ENCODE measurements around the gene CERS6. TPM values are rescaled to one million over a fixed set of nuclear protein-coding genes. Genes with fewer than 3 reads are reported as not detected.

The CERS6 gene
- total and polyA plus RNA-seq, 3 experiments from 2014 or later: 3.6 to 7.8 (median 7.7) TPM

DNA sequence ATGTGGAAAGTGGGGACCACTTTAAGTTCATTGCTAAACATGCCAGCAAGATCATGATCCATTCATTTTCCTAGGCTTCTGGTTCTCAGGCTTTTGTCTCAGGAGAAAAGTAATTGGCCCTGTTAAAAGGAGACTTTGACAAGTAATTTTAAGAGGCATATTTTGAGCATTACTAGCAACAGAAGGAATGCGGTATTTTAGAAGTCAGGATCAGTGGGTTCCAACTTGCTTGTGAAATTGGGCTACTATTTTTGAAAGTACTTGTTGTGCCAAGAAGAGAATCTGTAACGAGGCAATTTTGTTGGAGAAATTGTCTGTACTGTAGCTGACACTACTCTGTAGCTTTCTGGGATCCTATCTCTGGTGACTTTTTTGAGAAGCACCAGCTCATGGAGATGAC lies 59.4 kb downstream of the CERS6 start:
- DNase-seq: no peak
- Histone ChIP-seq H3K27ac (ENCODE audit: low read depth, low read length) (no peak overlapping the region), H3K36me3 (ENCODE audit: insufficient read depth, low read length) (no peaks in the 10 kb centered on the region), H3K4me3 (ENCODE audit: low read length) (no peak overlapping the region), H3K9me3 (ENCODE audit: low read length) (no peaks in the 10 kb centered on the region), H3K27me3 (ENCODE audit: insufficient read depth, low read length, poor library complexity, severe bottlenecking) (no peaks in the 10 kb centered on the region), H3K4me1 (ENCODE audit: insufficient read depth, low read length) (no peaks in the 10 kb centered on the region)
- H3K27me3 Mint-ChIP-seq: peaks cover 0 to 2% of the 10 kb centered on the region in 2 donors
- H3K9me3 Mint-ChIP-seq: no peaks in the 10 kb centered on the region
- H3K4me3 Mint-ChIP-seq: no peak overlapping the region
- no peaks in the 10 kb centered on the region for H3K36me3 Mint-ChIP-seq
- H3K27ac Mint-ChIP-seq: no peak overlapping the region
- CTCF ChIA-PET: no interaction called here
- H3K4me1 Mint-ChIP-seq: peaks cover 0 to 13% (median 5%) of the 10 kb centered on the region in 3 donors
- POLR2A ChIA-PET: no interaction called here

DNA sequence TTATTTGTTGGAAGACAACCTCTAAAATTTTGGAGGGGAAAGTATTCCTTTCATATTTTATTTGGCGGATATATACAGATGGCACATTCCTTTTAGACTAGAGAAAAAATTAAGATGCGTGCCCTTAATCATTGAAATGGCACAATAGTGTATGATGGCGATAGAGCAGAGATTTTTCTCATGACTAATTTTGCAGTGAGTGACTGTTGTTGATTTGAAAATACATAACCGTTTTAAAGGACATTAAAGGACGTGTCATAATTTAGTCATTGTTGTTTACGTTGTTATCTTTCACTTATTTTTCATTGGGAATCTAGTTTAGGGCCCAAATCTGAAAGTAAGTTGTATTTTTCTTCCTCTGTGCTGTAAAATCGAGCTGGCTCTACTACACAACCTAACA lies 61.7 kb downstream of the CERS6 start:
- Histone ChIP-seq H3K27me3 (ENCODE audit: insufficient read depth, low read length, poor library complexity, severe bottlenecking) (no peaks in the 10 kb centered on the region), H3K9me3 (ENCODE audit: low read length) (no peaks in the 10 kb centered on the region), H3K27ac (ENCODE audit: low read depth, low read length) (no peak overlapping the region), H3K4me3 (ENCODE audit: low read length) (no peak overlapping the region), H3K4me1 (ENCODE audit: insufficient read depth, low read length) (peaks cover 9% of the 10 kb centered on the region), H3K36me3 (ENCODE audit: insufficient read depth, low read length) (no peaks in the 10 kb centered on the region)
- CTCF ChIA-PET: interaction anchor here (0.6 kb wide), 1 partner anchor 134 kb away, joined by 3 read pairs; no protein-coding TSS in a partner anchor
- H3K9me3 Mint-ChIP-seq: no peaks in the 10 kb centered on the region
- H3K27ac Mint-ChIP-seq: no peak overlapping the region
- H3K4me1 Mint-ChIP-seq: peaks cover 0 to 20% (median 1%) of the 10 kb centered on the region in 3 donors
- POLR2A ChIA-PET: no interaction called here
- no peak overlapping the region for H3K4me3 Mint-ChIP-seq
- no peak for DNase-seq
- H3K36me3 Mint-ChIP-seq: no peaks in the 10 kb centered on the region
- H3K27me3 Mint-ChIP-seq: peaks cover 0 to 2% of the 10 kb centered on the region in 2 donors

DNA sequence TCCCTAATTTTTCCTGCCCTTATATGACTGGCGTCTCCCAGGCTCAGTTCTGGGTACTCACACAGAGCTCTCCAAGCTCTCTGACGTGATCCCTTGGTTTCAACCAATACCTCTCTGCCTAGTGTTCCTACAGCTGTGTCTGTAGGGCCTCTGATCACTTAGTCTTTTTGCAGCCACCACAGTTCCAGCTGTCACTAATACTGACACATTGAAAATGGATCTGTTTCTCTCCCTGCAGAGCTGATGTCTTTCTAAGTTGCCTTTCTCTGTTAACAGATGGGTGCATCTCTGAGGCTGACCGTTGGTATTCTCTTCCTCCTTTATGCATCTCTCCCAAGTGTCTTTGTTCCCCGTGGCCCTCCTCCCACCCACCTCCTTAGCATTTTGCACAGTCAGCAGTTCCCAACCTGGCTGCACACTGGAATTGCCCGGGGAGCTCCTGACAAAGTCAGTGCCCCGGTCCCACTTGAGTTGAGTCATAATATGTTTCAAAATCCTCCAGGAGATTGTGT lies 62.5 kb downstream of the CERS6 start:
- Mint-ChIP-seq H3K9me3 (no peaks in the 10 kb centered on the region), H3K4me1 (peaks cover 0 to 24% (median 4%) of the 10 kb centered on the region in 3 donors), H3K27me3 (peaks cover 0 to 3% of the 10 kb centered on the region in 2 donors), H3K27ac (peak overlapping the region in 3 of 8 donors; percentile 1 to 57 (median 4)), H3K4me3 (no peak overlapping the region), H3K36me3 (no peaks in the 10 kb centered on the region)
- ChIA-PET CTCF (no interaction called here), POLR2A (no interaction called here)
- Histone ChIP-seq H3K4me1 (ENCODE audit: insufficient read depth, low read length) (peaks cover 9% of the 10 kb centered on the region), H3K36me3 (ENCODE audit: insufficient read depth, low read length) (no peaks in the 10 kb centered on the region), H3K9me3 (ENCODE audit: low read length) (no peaks in the 10 kb centered on the region), H3K4me3 (ENCODE audit: low read length) (no peak overlapping the region), H3K27me3 (ENCODE audit: insufficient read depth, low read length, poor library complexity, severe bottlenecking) (no peaks in the 10 kb centered on the region), H3K27ac (ENCODE audit: low read depth, low read length) (no peak overlapping the region)
- DNase-seq: no peak

DNA sequence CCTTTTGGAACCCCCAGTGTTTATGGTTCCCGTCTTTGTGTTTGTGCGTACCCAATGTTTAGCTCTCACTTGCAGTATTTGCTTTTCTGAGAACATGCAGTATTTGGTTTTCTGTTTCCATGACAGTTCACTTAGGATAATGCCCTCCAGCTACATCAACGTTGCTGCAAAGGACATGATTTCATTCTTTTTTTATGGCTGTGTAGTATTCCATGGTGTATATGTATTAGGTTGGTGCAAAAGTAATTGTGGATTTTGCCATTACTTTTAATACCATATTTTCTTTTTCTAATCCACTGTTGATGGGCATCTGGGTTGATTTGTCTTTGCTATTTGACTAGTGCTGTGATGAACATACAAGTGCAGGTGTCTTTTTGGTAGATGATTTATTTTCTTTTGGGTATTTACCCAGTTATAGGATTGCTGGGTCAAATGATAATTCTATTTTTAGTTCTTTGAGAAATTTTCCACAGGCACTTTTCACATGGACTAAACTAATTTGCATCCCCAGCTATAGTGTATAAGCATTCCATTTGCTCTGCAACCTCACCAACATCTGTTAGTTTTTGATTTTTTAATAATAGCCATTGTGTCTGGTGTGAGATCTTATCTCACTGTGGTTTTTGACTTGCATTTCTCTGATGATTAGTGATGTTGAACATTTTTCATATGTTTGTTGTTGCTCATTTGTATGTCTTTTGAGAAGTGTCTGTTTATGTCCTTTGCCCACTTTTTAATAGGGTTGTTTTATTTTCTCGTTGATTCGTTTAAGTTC lies 63.6 kb downstream of the CERS6 start:
- ChIA-PET CTCF (no interaction called here), POLR2A (no interaction called here)
- Mint-ChIP-seq H3K9me3 (no peaks in the 10 kb centered on the region), H3K27me3 (peaks cover 0 to 3% of the 10 kb centered on the region in 2 donors), H3K4me1 (peaks cover 3 to 22% (median 7%) of the 10 kb centered on the region in 3 donors), H3K36me3 (no peaks in the 10 kb centered on the region), H3K4me3 (no peak overlapping the region), H3K27ac (peak overlapping the region in 2 of 8 donors; percentile 17 to 31)
- DNase-seq: no peak
- H3K4me3 ChIP-seq (ENCODE audit: low read length): no peak overlapping the region
- no peak overlapping the region for H3K27ac ChIP-seq (ENCODE audit: low read depth, low read length)
- no peaks in the 10 kb centered on the region for H3K9me3 ChIP-seq (ENCODE audit: low read length)
- no peaks in the 10 kb centered on the region for H3K27me3 ChIP-seq (ENCODE audit: insufficient read depth, low read length, poor library complexity, severe bottlenecking)
- H3K4me1 ChIP-seq (ENCODE audit: insufficient read depth, low read length): peaks cover 9% of the 10 kb centered on the region
- no peaks in the 10 kb centered on the region for H3K36me3 ChIP-seq (ENCODE audit: insufficient read depth, low read length)

DNA sequence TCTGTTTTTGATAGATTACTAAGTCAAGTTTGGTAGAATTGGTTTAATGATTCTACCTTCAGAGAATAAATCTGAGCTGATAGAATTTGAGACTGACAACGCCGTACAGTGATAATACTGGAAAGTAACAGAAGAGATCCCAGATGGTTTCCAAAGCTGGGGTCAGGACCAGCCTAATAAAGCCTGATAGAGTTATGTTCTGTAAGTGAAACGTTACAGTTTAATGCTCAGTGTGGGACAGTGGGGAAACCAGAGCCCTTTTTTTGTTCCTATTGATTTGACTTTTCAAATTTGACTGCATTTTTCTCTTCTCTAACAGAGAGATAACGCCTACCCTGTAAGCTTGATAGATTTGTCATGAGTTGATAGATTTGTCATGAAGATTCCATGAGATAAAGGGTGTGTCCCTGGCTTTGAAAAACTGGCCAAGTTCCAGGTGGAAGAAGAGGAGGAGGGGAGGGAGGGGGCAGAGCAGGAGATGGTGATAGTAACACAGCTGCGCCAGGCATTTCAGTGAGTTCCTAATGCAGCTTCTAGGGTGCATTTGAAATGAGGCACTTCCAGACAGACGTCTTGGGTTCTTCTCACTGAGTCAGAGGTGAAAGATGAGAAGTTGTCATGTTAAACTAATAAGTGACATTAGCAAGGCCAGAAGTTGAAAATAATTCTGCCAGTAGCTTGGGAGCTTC lies 65.1 kb downstream of the CERS6 start:
- H3K9me3 Mint-ChIP-seq: no peaks in the 10 kb centered on the region
- ChIA-PET POLR2A (no interaction called here), CTCF (no interaction called here)

DNA sequence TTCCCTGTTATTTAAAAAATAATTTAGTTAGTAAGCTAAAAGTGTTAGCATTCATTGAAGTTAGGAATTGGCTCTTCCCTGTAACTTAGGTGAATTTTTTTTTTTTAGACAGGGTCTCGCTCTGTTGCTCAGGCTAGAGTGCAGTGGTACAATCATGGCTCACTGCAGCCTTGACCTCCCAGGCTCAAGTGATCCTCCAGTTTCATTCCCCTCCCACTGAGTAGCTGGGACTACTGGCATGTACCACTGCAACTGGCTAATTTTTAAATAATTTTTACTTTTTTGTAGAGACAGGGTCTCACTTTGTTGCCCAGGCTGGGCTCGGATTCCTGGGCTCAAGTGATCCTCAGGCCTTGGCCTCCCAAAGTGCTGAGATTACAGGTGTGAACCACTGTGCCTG lies 66.4 kb downstream of the CERS6 start:
- Mint-ChIP-seq H3K27me3 (peaks cover 0 to 3% of the 10 kb centered on the region in 2 donors), H3K9me3 (no peaks in the 10 kb centered on the region), H3K4me3 (no peak overlapping the region), H3K36me3 (no peaks in the 10 kb centered on the region), H3K27ac (no peak overlapping the region), H3K4me1 (peaks cover 3 to 22% (median 7%) of the 10 kb centered on the region in 3 donors)
- Histone ChIP-seq H3K4me1 (ENCODE audit: insufficient read depth, low read length) (peaks cover 9% of the 10 kb centered on the region), H3K9me3 (ENCODE audit: low read length) (no peaks in the 10 kb centered on the region), H3K36me3 (ENCODE audit: insufficient read depth, low read length) (no peaks in the 10 kb centered on the region), H3K4me3 (ENCODE audit: low read length) (no peak overlapping the region), H3K27me3 (ENCODE audit: insufficient read depth, low read length, poor library complexity, severe bottlenecking) (no peaks in the 10 kb centered on the region), H3K27ac (ENCODE audit: low read depth, low read length) (no peak overlapping the region)
- ChIA-PET POLR2A (no interaction called here), CTCF (no interaction called here)
- DNase-seq: no peak

More for the DNA sequence above, 65.1 kb downstream of the CERS6 start:
- Histone ChIP-seq H3K36me3 (ENCODE audit: insufficient read depth, low read length) (no peaks in the 10 kb centered on the region), H3K27ac (ENCODE audit: low read depth, low read length) (no peak overlapping the region), H3K9me3 (ENCODE audit: low read length) (no peaks in the 10 kb centered on the region), H3K27me3 (ENCODE audit: insufficient read depth, low read length, poor library complexity, severe bottlenecking) (no peaks in the 10 kb centered on the region), H3K4me1 (ENCODE audit: insufficient read depth, low read length) (peaks cover 9% of the 10 kb centered on the region), H3K4me3 (ENCODE audit: low read length) (no peak overlapping the region)
- H3K4me1 Mint-ChIP-seq: peaks cover 3 to 22% (median 7%) of the 10 kb centered on the region in 3 donors
- no peak overlapping the region for H3K4me3 Mint-ChIP-seq
- no peak overlapping the region for H3K27ac Mint-ChIP-seq
- H3K36me3 Mint-ChIP-seq: no peaks in the 10 kb centered on the region
- peaks cover 0 to 3% of the 10 kb centered on the region in 2 donors for H3K27me3 Mint-ChIP-seq
- no peak for DNase-seq

DNA sequence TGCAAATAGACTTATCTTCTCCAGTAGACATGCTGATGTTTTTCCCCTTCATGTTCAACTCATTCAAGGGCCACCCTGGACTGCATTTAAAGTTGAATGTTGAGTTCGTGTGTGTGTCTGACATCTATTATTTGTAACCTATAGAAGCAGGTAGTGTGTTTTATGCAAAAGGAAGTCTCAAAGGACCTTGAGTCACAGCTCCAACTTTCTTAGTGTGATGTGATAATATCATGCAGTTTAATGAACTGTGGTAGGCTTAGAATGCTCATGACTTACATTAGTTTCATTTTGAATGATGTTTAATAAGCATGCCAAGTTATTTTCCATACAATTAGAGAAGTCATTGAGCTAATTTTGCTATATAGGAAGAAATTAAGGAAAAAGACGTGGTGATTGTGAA lies 67.9 kb downstream of the CERS6 start:
- H3K27ac ChIP-seq (ENCODE audit: low read depth, low read length): no peak overlapping the region
- Mint-ChIP-seq H3K27me3 (peaks cover 0 to 1% of the 10 kb centered on the region in 2 donors), H3K36me3 (no peaks in the 10 kb centered on the region), H3K4me1 (peaks cover 3 to 17% (median 9%) of the 10 kb centered on the region in 3 donors), H3K4me3 (no peak overlapping the region), H3K27ac (no peak overlapping the region), H3K9me3 (no peaks in the 10 kb centered on the region)
- CTCF ChIA-PET: no interaction called here
- H3K4me3 ChIP-seq (ENCODE audit: low read length): no peak overlapping the region
- DNase-seq: no peak
- no peaks in the 10 kb centered on the region for H3K36me3 ChIP-seq (ENCODE audit: insufficient read depth, low read length)
- no peaks in the 10 kb centered on the region for H3K9me3 ChIP-seq (ENCODE audit: low read length)
- POLR2A ChIA-PET: no interaction called here
- H3K27me3 ChIP-seq (ENCODE audit: insufficient read depth, low read length, poor library complexity, severe bottlenecking): no peaks in the 10 kb centered on the region
- H3K4me1 ChIP-seq (ENCODE audit: insufficient read depth, low read length): peaks cover 9% of the 10 kb centered on the region

DNA sequence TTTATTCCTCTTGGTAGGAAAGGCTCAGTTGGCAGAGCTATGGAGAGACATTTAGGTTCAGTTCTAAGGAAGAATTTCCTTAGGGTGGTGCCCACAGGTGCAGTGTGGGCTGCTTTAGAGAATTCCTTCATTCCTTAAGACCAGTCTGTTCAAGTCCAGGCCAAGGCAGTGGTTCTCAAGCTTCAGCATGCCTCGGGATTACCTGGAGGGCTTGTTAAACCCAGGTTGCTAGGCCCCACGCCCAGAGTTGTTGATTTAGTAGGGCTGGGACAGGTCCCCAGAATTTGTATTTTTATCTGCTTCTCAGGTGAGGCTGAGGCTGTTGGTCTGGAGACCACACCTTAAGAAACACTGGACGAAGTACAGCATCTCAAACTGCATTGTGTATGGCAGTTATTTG lies 68.9 kb downstream of the CERS6 start:
- H3K36me3 Mint-ChIP-seq: no peaks in the 10 kb centered on the region
- no peaks in the 10 kb centered on the region for H3K9me3 Mint-ChIP-seq
- H3K4me1 Mint-ChIP-seq: peaks cover 3 to 17% (median 10%) of the 10 kb centered on the region in 3 donors
- Histone ChIP-seq H3K27me3 (ENCODE audit: insufficient read depth, low read length, poor library complexity, severe bottlenecking) (no peaks in the 10 kb centered on the region), H3K36me3 (ENCODE audit: insufficient read depth, low read length) (no peaks in the 10 kb centered on the region), H3K4me3 (ENCODE audit: low read length) (no peak overlapping the region), H3K4me1 (ENCODE audit: insufficient read depth, low read length) (peaks cover 9% of the 10 kb centered on the region), H3K27ac (ENCODE audit: low read depth, low read length) (no peak overlapping the region), H3K9me3 (ENCODE audit: low read length) (no peaks in the 10 kb centered on the region)
- ChIA-PET POLR2A (no interaction called here), CTCF (no interaction called here)
- no peak overlapping the region for H3K4me3 Mint-ChIP-seq
- peaks cover 0 to 1% of the 10 kb centered on the region in 2 donors for H3K27me3 Mint-ChIP-seq
- no peak overlapping the region for H3K27ac Mint-ChIP-seq
- no peak for DNase-seq
